Measurements from ENCODE around the gene LRRC61. TPM values are rescaled to one million over a fixed set of nuclear protein-coding genes. Genes with fewer than 3 reads are reported as not detected.
"Not testable (repeated sequence)": the region's sequence is repeated elsewhere in the genome, so short reads cannot be mapped to it uniquely, and the experiment has no call there.

LRRC61 gene, protein sequence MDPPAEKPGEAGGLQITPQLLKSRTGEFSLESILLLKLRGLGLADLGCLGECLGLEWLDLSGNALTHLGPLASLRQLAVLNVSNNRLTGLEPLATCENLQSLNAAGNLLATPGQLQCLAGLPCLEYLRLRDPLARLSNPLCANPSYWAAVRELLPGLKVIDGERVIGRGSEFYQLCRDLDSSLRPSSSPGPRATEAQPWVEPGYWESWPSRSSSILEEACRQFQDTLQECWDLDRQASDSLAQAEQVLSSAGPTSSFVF
- total RNA-seq (2014; rRNA removed; shearing (Covaris generic)), result 0.47 TPM in 1 of 2 replicates, not detected in the other

DNA sequence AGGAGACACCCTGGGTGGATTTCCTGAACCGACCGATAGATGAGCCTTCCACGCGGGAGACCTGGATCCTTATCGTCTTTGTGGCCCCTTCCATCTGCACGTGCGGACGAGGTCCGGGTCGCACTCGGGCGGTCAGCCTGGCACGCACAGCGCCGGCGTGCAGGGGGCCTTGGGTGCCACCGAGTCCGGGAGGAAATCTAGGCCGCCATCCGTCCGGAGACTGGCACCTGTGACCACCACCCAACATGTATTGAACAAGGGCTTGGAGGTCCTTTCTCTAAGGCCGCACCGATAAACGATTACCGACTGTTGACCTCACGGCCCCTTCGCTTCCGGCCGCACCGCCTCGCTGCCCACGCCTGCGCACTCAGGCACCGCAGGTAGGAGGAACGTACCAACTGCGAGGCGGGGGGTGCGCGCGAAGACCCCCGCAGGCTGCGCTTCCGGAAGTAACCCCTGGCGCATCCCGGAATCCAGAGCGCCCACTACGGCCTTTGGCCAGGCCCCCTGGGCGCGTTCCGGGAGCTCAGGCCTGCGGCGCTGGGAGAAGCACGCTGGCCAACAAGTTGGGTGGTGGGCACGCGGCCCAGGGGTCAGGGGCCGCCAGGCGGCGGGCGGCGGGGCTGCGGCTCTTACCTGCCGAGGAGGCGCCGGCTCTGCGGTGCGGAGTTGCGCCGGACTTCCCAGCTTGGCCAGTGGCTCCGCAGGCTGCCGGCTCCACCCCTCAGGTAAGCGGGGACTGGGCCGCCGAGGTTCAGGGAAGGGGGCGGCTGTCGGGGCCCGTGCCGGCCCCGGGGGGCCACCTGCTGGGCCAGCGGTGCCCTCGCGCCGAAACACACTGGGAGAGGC lies at the start of gene LRRC61, which contains the start of gene ACTR3C:
Gene LRRC61, plus strand, starts transcription at position 523 of the 849 bp plus-strand sequence. CDS start 13,507 bp downstream, outside the sequence.
Gene ACTR3C, minus strand, starts transcription at position 713 of the 849 bp plus-strand sequence. CDS start 28,249 bp downstream, outside the sequence.
- DNase-seq (ENCODE audit: low read depth), result no peak

DNA sequence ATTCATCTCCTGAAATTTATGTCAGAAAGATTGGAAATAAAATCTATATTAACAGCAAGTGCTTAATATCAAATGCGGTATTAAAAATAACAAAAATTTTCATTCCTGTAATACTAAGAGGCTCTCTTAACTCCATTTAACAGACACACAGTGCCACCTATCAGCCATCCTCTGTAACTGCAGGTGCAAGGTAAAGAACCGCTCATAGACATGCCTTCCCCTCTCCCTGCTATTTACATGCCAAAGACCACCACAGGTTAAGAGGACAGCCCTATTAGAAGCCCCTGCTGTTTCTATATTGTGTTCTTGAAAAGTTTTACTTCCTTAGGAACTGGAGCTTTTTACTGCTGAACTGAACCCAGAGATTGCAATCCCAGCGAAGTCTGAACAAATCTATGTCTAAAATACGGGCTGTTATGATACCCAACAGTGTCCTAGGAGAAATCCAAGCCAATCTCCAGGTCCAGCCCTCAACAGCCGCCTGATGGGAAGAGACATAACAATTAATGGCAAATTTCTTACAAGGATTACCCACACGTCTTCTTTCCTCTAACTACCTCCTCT lies 46.9 kb upstream of the LRRC61 start:
- DNase-seq (ENCODE audit: low read depth), result peak; percentile 35

DNA sequence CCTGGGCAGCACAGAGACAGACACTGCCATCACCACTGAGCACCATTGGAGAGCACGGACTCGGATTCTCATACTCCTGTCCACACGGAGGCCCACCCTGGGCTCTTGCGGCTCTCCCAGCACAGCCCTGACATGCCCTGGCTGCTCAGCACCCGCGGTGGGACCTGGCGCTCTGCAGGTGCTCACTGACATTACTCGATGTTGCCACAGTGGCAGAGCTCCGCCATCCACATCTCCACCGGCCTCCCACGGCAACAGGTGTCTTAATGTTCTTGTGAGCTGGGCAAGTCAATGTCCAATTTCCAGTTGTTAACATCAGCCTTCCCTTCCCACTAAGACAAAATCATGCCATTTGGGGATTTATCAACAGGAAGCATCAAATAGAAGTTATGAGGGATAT lies 44.8 kb upstream of the LRRC61 start:
- not testable (repeated sequence) for DNase-seq (ENCODE audit: low read depth)

DNA sequence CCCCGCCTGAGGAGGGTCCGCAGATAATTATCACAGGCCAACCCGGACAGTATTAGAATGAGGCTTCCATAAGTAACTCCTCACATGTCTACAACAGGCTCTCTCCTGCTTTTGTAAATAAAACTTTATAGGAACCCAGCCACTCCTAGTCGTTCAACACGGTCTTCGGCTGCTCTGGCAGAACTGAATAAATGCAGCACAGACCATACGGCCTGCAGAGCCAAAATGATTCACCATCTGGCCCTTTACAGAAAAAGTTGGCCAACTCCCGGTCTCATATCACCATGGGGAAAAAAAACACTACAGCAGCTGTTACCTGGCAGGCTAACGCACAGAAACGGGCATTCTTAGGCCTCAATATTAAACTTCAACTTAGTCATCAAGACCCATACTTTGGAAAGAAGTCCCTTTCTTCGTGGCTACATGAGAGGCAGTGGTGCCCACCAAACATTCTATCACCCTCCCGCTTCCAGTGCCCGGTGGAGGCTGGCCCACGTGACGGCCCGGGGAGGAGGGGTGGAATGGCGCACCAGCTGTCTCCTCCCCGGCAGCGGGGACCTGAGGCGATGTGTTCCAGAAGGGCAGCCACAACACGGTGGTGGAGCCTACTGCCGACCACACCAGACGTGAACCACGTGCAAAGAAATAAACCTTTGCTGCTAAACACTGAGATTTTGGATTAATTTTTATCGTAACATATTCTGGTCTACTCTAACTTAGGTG lies 41.3 kb upstream of the LRRC61 start:
- not testable (repeated sequence) for DNase-seq (ENCODE audit: low read depth)

DNA sequence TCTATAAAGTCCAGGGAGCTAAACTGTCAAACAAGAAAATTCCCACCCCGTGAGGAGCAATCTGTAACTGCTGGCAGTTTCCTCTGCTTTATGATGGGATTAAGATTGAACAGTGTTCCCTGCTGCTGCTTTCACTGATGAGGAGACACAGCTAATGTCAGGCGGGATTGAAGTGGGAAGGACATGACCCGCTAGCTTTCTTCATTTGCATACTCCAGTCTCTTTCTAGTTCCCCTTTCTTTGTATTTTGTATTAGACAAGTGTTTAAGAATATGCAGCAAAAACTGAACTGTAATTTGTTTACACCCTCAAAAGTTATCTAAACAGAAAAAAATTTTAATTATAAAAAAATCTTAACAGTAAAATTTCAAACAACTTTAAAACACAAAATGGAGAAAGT lies 40.0 kb upstream of the LRRC61 start:
- not testable (repeated sequence) for DNase-seq (ENCODE audit: low read depth)

DNA sequence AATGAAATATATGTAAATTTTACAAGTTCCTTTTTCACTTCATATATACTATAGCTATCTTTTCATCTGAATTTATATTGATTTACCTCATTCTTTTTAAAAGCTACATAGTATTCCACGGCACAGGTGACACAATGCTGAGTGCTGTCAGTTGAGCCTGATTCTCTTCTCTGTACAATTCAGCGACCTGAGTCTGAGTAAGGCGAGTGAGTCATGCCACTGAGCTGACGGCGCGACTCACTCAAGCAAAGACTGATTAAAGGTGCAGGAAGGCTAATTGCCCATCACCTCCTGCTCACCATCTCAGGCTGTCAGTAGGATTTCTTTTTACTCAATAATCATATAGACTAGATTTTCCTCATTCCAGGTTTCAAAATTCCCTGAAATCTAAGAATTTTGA lies 39.5 kb upstream of the LRRC61 start:
- not testable (repeated sequence) for DNase-seq (ENCODE audit: low read depth)

DNA sequence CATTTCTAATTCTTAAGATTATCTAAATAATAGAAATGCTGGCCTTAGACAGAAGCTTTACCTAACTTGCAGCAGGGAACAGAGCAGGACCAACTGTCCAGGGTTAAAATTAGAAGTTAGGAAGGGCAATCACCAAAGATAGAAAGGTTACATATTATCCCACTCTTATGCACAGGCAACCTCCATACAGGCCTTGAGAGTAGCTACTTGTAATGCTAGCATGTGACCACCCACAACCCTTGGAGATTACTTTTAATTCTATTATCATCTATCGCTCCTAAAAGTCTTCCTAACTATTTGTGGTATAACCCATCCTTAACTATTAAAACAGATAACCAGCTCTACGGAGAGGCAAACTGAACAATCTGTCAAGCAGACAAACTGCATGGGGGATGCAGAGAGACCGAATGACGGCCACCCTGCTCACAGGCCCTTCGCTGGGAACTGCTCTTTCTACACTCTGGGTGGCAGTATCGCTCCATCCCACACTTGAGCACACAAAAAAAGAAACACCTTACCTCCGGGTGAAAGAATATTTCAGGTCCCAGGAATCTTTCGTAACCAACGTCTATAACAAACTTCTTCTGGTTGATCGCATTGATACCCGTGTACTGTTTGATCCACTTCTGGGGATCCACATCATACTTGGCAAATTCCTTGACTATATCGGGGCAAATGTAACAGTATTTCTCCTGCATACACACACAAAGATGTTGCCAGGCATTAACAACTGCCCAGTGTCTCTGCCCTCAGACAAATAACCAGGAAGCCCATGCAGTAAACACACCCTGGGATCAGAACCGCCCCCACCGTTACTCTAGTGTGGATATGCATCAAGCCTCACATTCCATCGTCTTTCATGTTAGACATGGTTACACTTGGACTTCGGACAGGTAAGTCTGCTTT lies 37.1 kb upstream of the LRRC61 start:
- peak; percentile 27 for DNase-seq (ENCODE audit: low read depth)

DNA sequence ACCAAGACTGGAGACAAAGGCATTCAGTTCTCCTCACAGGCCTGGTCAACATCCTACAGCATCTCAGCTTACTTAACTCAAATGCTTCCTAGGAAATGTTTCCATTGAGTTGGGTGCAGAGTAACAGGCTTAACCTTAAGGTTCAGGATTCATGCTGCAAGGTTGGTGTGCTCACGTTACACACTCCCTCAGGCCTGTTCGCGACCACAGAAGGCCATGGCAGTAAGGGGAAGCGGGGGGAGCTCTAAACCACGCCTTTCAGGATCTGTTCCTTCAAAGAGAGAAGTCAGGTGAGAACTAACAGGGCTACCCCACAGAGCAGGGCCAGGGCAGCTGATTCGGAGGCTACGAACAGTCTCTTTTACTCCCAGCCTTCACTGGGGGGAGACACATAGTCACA lies 35.3 kb upstream of the LRRC61 start:
- DNase-seq (ENCODE audit: low read depth), result not testable (repeated sequence)

DNA sequence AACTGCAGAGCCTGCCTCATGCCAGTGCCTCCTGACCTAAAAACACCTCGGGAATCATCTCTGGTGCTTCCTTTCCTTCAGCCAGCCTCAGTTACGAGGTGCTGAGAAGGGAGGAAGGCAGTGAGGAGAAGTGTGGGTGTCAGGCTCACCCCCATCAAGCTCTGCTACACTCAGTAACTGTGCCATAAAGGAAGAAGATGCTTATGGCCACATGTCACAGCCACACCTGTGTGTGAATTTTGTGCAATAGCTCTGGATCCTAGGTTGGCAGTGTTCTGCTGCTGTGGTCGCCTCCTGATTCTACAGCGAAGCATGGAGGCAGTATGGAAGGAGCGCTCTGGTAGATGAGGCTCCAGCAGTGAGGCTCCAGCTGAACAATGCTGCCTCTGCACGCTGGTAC lies 34.3 kb upstream of the LRRC61 start:
- DNase-seq (ENCODE audit: low read depth), result not testable (repeated sequence)

DNA sequence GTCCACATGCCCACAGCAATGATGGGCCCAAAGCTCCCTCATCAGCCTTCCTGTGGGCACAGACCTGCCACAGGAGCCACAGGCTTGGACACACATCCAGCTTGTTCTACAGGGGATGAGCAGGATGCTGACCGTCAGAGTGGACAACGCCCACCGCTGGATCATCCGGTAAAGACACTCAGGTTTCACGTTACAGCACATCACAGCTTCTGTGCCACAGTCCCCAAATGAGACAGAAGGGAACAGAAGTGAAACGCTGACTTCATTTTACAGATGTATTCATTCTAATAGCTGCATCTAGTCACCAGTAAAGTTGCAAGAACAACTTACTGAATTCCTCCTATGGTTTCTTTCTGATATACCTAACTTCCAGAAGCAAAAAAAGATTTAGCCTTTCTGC lies 32.8 kb upstream of the LRRC61 start:
- DNase-seq (ENCODE audit: low read depth), result not testable (repeated sequence)

DNA sequence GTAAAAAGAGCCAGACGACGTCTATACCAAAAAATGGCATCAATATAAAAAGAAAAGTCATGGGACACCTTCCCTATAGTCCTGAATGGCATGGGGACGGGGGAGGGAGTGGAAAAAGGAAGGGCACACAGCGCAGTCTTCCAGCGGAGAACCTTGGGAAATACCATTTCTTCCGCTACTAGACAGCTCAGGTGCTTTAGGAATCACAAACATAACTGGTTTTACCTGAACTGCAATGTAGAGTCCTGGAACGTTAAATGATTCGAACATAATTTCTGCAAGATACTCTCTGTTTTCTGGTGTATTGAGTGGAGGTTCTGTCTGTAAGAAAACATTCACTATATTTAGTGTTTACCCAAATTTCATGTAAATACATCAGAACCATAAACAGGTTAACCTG lies 28.1 kb upstream of the LRRC61 start:
- not testable (repeated sequence) for DNase-seq (ENCODE audit: low read depth)

DNA sequence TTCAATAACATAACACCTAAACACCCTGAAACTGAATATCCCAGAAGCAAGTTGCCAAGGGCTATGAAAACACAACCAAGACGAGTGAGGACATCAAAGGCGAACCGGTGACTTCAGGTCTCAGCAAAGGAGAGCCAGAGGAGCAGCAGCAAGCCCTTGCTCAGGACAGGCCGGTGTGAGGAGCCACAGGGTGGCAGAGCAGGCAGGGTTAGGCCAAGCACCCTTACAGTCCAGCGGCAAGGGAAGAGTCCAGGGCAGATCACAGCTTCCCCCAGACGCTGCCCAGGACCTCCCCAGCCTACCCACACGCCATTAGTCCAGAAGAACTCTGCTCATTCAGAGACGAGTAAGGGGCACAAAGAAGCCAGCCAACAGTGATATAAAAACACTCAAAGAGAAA lies 27.5 kb upstream of the LRRC61 start:
- not testable (repeated sequence) for DNase-seq (ENCODE audit: low read depth)

DNA sequence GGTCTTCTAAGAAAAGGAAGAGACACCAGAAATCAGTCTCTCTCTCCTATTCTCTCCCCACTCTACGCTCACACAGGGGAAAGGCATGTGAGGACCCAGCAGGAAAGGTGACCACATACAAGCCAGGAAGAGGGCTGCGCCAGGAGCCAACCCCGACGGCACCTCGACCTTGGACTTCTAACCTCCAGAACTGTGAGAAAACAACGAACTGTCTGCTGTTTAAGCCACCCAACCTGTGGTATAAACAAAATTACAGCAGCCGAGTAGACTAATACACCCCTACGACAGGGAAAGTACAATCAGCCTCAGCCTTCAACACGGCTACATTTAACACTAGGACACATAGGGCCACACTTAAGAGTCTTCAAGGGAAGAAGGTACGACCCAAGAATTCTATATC lies 26.4 kb upstream of the LRRC61 start:
- not testable (repeated sequence) for DNase-seq (ENCODE audit: low read depth)

DNA sequence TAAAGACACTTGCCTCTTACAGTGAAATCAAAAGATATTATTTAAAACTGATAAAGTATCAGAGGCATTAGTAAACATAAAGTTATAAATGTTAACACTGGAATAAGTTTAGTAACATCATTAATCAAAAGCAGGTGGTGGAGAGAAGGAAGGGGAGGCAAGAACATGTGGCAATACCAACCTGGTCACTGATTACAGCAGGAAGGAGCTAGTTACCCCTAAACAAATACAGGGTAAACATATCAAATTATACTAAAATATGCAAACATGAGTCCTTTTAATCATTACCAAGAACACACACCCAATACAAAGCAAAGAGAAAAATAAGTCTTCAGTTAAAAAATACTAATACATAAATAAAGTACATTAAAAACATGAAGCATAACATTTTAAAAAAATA lies 25.2 kb upstream of the LRRC61 start:
- not testable (repeated sequence) for DNase-seq (ENCODE audit: low read depth)

DNA sequence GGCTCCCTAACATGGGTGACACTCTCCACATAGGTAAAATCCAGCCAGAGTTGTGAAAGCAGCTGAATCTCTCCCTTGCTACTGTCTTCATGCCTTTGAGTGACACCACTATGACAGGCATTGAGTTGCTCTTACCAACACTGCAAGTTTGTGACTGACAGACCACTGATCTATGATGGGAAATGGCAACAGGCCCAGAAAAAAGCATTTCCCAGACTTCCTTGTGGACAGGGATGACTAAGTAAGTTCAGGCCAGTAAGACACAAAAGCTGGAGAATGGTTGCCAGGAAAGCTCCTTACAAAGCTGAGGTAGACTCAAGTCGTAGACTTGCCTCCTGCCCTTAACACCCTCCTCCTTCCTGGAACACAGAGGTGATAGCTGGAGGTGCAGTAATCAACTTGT lies 20.2 kb upstream of the LRRC61 start:
- DNase-seq (ENCODE audit: low read depth), result peak; percentile 83

DNA sequence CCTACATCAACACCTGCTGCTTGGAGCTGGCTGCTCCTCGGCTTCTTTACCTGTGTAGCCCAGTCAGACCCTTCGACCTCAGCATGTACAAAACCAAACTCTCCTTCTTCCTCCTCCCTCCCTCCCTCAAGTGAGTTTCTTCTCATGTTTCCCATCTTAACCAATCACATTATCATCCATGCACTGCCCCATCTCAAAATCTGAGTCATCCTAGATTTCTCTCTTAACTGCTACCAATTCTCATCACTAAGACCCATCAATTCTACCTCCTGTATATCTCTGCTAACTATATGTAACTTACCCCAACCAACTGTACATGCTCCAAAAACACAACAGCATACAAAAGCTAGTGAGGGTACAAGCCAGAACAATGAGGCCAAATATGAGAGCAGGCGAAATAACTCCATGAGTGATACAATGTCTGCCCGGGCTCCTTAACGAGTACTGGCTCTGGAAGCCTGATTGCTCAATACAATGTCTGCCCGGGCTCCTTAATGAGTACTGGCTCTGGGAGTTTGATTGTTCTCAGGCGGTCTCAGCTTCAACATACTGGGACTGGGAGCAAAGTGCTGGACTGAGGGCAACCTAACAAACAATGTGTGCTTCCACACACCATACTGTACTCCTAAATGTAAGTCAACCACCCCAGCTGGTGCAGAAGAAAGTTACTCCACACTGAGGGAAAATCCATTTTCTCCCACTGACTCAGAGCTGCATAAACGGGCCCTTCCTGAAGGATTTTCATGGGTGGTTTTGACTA lies 18.5 kb upstream of the LRRC61 start:
- DNase-seq (ENCODE audit: low read depth), result not testable (repeated sequence)

DNA sequence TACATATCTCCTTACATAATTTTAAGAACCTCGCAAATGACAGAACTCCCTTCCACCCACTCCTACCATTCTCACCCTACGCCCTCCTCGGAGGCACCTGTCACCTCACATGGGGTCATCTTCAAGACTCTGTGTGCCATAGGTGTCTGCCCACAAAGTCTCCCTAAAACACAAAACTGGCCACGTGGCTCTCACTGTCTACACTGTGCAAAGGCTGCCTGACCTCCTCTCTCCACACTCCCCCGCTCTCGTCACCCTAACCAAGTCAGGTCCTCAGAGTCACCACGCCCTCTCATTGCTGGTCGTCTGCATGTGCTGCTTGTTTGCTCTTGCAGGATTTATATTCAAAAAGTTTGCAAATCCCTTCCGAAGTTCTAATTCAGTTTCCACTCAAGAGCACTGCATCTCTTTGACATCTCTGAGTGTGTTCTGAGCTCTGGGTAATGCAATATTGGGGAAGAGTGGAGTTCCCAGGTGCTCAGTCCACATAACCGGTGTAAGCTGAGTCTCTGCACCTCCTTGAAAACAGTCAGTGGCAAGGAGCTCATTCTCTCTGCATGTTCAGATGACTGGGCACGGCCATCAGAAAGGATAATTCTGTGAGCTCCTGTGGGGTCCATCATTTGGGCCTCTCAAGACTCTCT lies 17.8 kb upstream of the LRRC61 start:
- DNase-seq (ENCODE audit: low read depth), result not testable (repeated sequence)

DNA sequence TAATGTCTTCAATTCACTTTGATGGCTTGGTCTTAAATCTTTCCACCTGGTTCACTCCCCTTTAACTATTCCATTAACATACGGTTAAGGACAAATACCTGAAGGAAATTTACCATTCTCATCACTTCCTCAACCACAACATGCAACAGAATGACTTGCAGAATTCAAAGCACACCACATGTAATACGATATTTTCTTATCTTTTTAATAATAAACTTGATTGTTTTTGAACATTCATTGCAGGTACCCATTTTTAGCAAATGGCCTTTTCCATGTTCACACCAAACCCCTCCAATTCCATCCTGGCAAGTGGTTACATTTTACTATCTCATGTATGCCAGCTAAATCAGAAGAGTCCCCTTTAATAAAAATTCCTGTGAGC lies 17.3 kb upstream of the LRRC61 start:
- DNase-seq (ENCODE audit: low read depth), result not testable (repeated sequence)

DNA sequence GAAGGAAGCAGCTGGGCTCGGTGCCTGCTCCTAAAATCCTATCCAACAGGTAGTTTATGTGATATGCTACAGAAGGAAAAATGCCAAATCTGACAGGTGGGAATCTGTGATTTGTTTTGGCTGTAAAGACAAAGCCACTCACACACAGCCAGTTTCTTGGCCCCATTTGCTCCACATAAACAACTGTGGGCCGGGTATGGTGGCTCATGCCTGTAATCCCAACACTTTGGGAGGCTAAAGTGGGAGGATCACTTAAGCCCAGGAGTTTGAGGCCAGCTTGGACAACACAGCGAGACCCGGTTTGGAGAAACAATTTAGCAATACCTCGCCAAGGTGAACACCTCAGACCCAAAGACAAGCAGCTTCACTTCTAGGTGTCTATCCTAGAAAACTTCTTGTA lies 16.8 kb upstream of the LRRC61 start:
- not testable (repeated sequence) for DNase-seq (ENCODE audit: low read depth)
